HCT116 (cell line): Measurements from ENCODE around the gene MRPL42.
"Not testable (repeated sequence)": the region's sequence is repeated elsewhere in the genome, so short reads cannot be mapped to it uniquely, and the experiment has no call there.

Experiments used
- EZH2 ChIP-seq: fragments of 200-600 bp; sonication (generic); IDR thresholded peaks from 2 replicates; pipeline ENCODE4 v1.6.1; 2017; ENCODE audit warnings: antibody characterized with exemption, mixed run types
- EZH2phosphoT487 ChIP-seq: fragments of 200-600 bp; IDR thresholded peaks from 2 replicates; pipeline ENCODE4 v1.6.1; 2018; ENCODE audit warnings: antibody characterized with exemption, borderline replicate concordance
- TF ChIP-seq, protein P1 (sequence below), 3 experiments: fragments of 200-600 bp in 1 of 3; sonication (generic) in 1 of 3; IDR thresholded peaks in 2 of 3; conservative IDR thresholded peaks in 1 of 3; 2 replicates each; pipeline ENCODE4 v1.5.1; 2012 to 2017; ENCODE audit warnings: low read depth in 2 of 3, low read length in 2 of 3, antibody characterized with exemption in 1 of 3, borderline replicate concordance in 1 of 3, control low read depth in 1 of 3, mild to moderate bottlenecking in 1 of 3, mixed read lengths in 1 of 3, mixed run types in 1 of 3, moderate library complexity in 1 of 3; ENCODE audit not compliant: insufficient read depth in 1 of 3

DNA sequence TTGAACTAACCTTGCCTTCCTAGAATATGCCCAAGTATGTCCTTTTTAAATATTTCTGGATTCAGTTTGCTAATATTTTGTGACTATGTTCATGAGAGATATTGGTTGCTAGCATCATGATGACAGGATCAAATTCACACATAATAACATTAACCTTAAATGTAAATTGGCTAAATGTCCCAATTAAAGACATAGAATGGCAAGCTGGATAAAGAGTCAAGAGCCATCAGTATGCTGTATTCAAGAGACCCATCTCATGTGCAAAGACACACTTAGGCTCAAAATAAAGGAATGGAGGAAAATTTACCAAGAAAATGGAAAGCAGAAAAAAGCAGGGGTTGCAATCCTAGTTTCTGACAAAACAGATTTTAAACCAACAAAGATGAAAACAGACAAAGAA, 90.6 kb downstream of the MRPL42 start:
- TF ChIP-seq, protein P1, sequence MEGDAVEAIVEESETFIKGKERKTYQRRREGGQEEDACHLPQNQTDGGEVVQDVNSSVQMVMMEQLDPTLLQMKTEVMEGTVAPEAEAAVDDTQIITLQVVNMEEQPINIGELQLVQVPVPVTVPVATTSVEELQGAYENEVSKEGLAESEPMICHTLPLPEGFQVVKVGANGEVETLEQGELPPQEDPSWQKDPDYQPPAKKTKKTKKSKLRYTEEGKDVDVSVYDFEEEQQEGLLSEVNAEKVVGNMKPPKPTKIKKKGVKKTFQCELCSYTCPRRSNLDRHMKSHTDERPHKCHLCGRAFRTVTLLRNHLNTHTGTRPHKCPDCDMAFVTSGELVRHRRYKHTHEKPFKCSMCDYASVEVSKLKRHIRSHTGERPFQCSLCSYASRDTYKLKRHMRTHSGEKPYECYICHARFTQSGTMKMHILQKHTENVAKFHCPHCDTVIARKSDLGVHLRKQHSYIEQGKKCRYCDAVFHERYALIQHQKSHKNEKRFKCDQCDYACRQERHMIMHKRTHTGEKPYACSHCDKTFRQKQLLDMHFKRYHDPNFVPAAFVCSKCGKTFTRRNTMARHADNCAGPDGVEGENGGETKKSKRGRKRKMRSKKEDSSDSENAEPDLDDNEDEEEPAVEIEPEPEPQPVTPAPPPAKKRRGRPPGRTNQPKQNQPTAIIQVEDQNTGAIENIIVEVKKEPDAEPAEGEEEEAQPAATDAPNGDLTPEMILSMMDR (IDR thresholded peaks at IDR 0.05 in 2 of 3, conservative IDR thresholded peaks at IDR 0.05 in 1 of 3; ENCODE audit: borderline replicate concordance in 1 of 3, insufficient read depth in 1 of 3, low read depth in 2 of 3, low read length in 2 of 3), result not testable (repeated sequence)
- not testable (repeated sequence) for TF ChIP-seq EZH2phosphoT487, EZH2
